GM18526 (cell line): ENCODE measurements around the gene EMC1.
"Not testable (repeated sequence)": the region's sequence is repeated elsewhere in the genome, so short reads cannot be mapped to it uniquely, and the experiment has no call there.

Source experiments
- POLR2A ChIP-seq: IDR thresholded peaks from 3 replicates; pipeline ENCODE4 v1.6.1; 2011; ENCODE audit not compliant: insufficient read length; ENCODE audit errors: extremely low read depth

EMC1 gene

DNA sequence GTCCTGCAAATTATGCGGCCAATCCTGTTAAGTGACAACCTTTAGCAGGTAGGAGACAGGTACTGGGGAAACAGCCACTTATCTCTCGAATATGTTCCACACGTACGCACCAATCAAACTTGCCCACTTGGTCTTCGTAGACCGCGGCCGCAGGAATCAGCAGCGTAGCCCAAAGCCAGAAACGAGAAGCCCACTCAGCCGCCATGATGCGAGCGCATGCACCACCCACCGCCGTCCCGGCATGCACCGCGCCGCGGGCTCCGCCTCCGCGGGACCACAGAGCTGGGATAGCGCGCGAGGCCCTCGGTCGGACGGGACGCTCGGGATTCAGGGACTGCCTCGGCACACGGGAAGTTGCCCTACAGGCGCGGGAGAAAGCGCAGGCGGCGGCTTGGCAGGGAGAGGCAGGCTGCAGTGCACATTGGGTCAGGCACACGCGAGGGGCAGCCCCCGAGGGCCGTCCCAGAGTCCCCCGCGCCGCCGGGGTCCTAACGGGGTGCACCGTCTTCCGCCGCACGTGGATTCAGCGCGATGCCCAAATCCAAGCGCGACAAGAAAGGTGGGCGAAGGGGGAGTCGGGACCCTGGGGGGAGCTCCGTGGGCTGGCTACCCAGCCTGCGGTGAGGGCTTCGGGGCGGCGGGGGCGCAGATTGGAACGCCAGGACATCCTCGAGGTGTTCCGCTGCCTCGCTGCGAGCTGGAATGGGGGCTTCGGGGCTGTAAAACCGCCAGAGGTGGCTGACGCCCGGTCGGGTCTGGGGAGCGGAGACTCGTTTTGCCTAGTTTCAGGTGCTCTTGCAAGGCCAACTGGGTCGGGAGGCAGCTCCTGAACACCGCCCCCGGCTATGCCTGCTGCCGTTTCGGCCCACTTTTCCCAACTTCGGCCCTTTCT, at the start of gene EMC1, which contains the start of gene MRTO4:
Gene EMC1 (minus strand): TSS at position 220 of the 892 bp plus-strand sequence. CDS start 15 bp downstream, at position 205.
Gene MRTO4 (plus strand): TSS at position 501 of the 892 bp plus-strand sequence. CDS start 31 bp downstream, at position 532.
- TF ChIP-seq POLR2A: peak; percentile 93

DNA sequence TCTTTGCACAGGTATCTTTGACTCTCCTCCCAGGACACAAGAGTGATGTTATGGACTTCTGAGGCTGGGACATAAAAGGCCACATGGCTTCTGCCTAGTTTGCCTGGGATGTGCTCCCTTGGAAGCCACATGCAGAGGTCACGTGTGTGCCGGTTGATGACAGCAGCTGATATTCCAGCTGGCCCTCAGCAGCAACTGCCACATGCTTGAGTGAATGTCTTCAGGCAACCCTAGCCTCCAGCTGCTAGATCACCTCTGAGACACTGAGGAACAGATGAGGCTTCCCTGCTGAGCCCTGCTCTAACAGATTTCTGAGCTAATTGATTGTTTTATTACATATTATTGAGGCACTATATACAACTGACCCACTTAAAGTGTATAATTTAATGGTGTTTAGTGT, 48.9 kb upstream of the EMC1 start:
- TF ChIP-seq POLR2A: no peak

DNA sequence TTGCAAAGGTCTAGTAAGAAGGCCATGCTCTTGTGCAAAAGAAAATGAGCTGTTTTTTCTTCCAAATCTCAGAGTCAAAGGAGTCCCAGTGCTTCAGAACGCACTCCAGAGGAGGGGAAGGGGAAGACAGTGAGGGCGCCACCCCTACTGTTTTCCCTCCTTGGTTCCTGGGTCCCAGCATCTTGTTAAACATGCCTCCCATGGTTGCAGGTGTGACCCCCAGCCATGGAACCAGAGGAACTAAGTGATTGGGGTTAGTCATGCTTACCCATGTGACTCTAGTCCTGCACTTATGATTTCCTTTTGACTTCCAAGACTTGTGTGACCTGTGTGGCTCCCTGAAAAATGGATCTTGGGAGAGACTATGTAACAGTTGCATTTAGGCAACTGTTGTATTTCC, 43.3 kb upstream of the EMC1 start:
- no peak for TF ChIP-seq POLR2A

DNA sequence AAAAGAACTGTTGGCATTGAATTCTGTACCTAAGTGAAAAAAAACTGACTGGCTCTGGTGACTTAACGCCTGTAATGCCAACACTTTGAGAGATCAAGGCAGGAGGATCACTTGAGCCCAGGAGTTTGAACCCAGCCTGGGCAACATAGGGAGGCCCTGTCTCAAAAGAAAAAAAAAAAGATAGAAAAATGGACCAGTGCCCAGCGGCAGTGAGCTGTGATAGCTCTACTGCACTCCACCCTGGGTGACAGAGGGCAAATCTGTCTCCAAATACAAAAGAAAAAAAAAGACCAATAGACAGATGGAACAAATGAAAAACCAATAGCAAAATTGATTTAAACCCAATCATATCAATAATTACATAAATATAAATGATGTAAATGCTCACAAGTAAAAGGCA, 37.9 kb upstream of the EMC1 start:
- no peak for TF ChIP-seq POLR2A

DNA sequence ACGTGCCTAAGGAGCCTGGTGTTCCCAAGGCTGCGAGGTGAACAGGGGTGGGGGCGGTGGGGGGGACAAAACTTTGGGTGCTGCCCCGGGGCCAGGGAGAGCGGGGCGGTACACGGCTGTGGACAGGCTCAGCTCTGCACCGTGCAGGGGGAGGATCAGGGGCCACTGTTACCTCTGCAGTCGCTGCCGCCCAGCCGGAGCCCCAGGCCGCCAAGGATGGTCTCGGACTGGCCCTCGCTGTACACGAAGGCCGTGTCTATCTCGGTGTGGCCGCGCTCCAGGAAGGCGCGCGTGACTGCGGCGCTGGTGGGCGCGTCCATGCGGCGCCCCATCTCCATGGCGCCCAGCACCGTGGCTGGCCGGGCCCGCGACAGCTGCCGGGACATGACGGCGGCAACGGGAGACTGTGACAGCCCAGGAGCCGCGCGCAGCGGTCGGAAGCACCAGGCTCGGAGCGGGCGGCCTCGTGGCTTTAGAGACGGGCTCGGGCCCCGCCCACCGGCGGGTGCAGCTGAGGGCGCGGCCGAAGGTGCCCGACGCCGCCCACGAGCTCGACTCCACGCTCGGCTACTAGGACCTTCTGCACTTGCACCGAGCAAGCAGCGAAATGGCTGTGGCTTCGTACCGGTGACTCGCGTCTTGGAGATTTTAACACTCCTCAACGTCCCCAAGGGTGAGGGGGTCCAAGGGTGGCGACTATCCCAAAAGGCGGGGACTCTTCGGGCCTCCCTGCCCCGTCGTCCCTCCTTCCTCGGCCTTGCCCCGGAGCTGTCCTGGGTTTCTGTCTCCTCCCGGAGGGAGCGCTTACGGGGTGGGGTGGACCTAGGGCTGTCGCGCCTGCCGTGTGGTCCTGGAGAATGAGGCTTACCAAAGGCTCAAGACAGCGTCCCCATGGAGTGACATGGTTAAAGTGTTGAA, 37.3 kb upstream of the EMC1 start, which contains the start of gene AKR7A3:
Gene AKR7A3 (minus strand): TSS at position 447 of the 918 bp plus-strand sequence. CDS start 61 bp downstream, at position 386.
- not testable (repeated sequence) for TF ChIP-seq POLR2A

DNA sequence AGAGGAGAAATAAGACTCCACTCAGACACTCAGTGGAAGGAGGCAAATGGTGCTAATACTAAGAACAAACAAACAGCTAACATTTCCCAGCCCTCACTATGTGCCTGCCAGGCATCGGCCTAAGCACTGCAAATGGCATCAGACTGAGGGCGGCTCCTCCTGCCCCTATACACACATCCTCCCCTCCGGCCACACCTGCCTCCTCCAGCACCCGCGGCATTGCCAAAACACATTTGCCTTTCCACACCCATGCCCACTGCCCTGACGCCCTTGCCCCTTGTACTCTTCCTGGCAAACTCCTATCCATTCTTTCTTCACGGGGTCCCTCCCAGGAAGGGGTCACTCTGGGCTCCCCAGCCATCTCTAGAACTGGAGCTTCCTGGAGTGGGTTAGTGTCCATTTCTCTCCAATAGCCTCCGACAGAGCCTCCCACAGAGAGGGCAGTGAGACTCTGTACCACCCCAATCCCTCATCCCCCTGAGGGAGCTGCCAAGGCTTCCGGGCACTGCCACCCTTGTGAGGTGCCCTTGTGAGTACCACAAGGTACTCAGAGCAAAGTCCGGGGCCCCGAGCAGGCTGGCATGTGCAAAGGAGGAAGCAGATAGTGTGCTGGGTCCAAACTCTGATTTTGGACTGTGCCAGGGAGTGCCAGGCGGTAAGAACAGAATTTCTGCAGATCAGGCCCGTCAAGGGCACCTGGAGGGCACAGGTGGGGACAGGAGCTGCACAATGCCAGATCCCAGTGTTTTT, 36.3 kb upstream of the EMC1 start:
- no peak for TF ChIP-seq POLR2A

DNA sequence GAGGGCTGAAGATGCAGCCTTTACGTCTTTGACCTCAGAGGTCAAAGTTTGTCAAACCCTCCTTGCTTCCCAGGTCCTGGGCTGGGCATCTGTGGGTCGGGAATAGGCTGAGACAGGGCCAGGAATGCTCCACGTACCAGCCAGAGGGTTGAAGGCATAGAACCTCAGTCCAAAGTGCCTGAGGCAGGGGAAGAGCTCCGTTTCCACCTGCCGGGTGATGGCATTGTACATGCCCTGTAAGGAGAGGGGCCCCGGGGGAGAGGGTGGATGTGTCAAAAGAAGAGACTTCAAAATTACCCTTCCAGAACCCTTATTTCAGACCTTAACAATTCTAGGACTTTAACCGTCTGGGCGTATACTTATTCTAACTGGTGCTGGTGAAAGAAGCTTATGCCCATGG, 33.6 kb upstream of the EMC1 start:
- no peak for TF ChIP-seq POLR2A

DNA sequence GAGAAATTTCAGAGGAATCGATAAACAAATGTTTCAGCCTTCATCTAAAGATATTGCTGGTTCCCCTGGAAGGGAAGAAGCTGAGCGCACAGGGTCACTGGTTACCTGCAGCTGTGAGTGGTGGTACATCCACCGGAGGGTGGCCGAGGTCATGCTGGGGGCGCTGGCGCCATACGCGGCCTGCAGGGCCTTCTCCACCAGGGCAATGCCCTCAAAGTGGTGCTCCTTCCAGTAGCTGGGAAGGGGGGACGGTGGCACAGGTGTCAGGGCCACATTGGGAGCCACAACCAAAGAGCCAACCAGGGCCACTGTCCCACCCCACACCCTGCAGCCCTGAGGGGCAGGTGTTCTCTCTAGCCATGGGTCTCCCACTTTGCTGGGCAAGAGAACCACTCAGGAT, 32.6 kb upstream of the EMC1 start:
- no peak for TF ChIP-seq POLR2A

DNA sequence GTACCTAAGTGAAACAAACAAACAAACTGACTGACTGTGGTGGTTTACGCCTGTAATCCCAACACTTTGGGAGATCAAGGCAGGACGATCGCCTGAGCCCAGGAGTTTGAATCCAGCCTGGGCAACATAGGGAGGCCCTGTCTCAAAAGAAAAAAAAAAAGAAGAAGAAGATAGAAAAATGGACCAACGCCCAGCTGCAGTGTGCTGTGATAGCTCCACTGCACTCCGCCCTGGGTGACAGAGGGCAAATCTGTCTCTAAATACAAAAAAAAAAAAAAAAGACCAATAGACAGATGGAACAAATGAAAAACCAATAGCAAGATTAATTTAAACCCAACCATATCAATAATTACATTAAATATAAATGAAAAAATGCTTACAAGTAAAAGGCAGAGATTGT, 23.3 kb upstream of the EMC1 start:
- TF ChIP-seq POLR2A: no peak

DNA sequence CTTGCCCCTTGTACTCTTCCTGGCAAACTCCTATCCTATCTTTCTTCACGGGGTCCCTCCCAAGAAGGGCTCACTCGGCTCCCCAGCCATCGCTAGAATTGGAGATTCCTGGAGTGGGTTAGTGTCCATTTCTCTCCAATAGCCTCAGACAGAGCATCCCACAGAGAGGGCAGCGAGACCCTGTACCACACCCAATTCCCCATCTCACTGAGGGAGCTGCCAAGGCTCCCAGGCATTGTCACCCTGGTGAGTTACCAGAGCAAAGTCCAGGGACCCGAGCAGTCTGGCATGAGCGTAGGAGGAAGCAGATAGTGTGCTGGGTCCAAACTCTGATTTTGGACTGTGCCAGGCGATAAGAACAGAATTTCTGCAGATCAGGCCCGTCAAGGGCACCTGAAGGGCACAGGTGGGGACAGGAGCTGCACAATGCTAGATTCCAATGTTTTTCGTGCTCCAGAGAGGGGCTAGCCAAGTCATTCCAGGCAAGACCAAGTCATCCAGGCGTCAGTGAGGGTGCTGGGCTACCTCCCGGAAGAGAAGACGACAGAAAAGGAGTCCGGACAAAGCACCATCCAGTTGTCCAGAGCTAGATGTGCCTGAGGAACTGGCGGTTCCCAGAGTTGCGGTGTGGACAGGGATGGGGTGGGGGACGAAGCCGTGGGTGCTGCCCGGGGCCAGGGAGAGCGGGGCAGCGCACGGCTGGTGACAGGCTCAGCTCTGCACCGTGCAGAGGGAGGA, 22.0 kb upstream of the EMC1 start:
- TF ChIP-seq POLR2A: no peak

DNA sequence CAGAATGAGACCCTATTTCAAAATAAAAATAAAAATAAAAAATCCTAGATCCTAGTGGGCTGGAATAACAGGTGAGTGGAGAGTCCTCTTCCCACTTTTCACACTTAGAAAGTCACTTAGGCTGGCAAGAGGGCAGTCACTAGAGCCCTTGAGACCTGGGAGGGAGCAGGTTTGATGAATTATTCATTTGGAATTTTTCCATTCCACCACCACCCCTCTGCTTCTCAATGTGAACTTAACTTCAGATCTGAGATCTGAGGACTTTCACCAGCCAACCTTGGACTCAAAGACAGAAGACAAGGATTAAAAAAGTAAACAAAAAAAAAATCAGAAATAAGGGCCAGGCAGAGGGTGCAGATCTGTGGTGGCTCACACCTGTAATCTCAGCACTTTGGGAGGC, 20.7 kb upstream of the EMC1 start:
- no peak for TF ChIP-seq POLR2A

DNA sequence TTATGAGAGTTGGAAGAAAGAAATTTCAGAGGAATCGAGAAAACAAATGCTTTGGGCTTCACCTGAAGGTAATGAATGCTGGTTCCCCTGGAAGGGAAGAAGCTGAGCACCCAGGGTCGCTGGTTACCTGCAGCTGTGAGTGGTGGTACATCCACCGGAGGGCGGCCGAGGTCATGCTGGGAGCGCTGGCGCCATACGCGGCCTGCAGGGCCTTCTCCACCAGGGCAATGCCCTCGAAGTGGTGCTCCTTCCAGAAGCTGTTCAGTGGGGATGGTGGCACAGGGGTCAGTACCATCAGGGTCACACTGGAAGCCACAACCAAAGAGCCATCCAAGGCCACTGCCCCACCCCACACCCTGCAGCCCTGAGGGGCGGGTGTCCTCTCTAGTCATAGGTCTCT, 17.1 kb upstream of the EMC1 start:
- TF ChIP-seq POLR2A: no peak

DNA sequence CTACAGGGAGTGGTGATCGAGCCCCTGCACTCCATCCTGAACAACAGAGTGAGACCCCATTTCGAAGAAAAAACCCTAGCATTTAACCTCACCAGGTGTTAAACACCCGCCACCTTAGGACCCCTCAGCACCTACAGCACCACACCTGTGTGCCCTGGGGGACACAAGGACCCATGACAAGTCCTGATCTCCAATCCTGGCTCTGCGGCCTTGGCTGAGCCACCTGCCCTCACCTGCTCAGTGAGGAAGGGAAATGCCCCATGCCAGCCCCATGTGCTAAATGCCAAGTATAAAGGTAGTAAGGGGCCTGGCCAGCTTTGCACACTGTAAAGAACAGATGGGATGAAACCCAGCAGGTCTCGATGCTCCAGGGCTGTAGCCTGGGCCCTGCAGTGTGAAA, 11.4 kb upstream of the EMC1 start:
- TF ChIP-seq POLR2A: no peak

DNA sequence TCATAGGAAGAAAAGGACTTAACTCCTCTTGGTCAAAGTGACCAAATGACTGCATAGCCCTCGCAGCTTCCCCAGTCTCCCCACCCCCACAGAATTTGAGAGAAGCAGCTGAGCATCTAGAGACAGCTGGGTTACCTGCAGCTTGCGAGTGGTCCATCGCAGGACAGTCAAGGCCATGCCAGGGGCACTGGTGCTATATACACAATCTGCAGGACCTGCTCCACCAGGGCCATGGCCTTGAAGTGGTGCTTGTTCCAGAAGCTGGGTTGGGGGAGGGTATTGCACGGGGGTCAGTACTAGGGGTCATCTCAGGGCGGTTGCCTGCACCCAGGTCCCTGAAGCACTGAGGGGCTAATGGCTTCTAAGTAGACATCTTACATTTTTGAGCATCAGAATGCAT, 10.7 kb upstream of the EMC1 start:
- no peak for TF ChIP-seq POLR2A
